ACC112 (cell line): Measurements from ENCODE around the gene SH3GL1.

Experiments
- H2AFZ ChIP-seq: fragments of 200-600 bp; sonication (generic); one replicate; pipeline ENCODE4 v1.6.0; 2017; ENCODE audit warnings: antibody characterized with exemption, low read length; ENCODE audit not compliant: unreplicated experiment
- H3K27ac ChIP-seq: fragments of 200-600 bp; sonication (generic); 2 replicates; pipeline ENCODE4 v1.5.1; 2014; ENCODE audit warnings: low read depth, mild to moderate bottlenecking, antibody characterized with exemption, low read length, moderate library complexity
- H3K27me3 ChIP-seq: fragments of 200-600 bp; sonication (generic); 2 replicates; pipeline ENCODE4 v1.6.1; 2014; ENCODE audit warnings: mild to moderate bottlenecking, antibody characterized with exemption, low read length, moderate library complexity, mixed read lengths; ENCODE audit not compliant: insufficient read depth
- H3K36me3 ChIP-seq: fragments of 200-600 bp; sonication (generic); 2 replicates; pipeline ENCODE4 v1.6.1; 2016; ENCODE audit warnings: mild to moderate bottlenecking, antibody characterized with exemption, low read length, moderate library complexity, mixed read lengths; ENCODE audit not compliant: insufficient read depth
- H3K4me1 ChIP-seq: fragments of 200-600 bp; sonication (generic); one replicate; pipeline ENCODE4 v1.6.1; 2016; ENCODE audit warnings: low read length, mixed read lengths; ENCODE audit not compliant: insufficient read depth, unreplicated experiment, control insufficient read depth
- H3K4me3 ChIP-seq: fragments of 200-600 bp; sonication (generic); 2 replicates; pipeline ENCODE4 v1.5.1; 2014; ENCODE audit warnings: mild to moderate bottlenecking, low read depth, low read length
- H3K79me2 ChIP-seq: fragments of 200-600 bp; sonication (generic); one replicate; pipeline ENCODE4 v1.6.0; 2016; ENCODE audit warnings: low read length; ENCODE audit not compliant: control insufficient read depth, unreplicated experiment, insufficient read depth

SH3GL1 gene

GRCh38 chr19:4396949-4397783 is 3.2 kb downstream of the SH3GL1 start:
- H3K4me1 ChIP-seq = peaks cover 23% of the 10 kb centered on the region
- no peaks in the 10 kb centered on the region for H3K27me3 ChIP-seq
- no peaks in the 10 kb centered on the region; the same call in 1 of the 2 replicates for H3K36me3 ChIP-seq
- peak overlapping the region; percentile 31; the same call in 1 of the 2 replicates for H3K4me3 ChIP-seq
- peaks cover 74% of the 10 kb centered on the region for H3K79me2 ChIP-seq
- H2AFZ ChIP-seq = no peak overlapping the region
- H3K27ac ChIP-seq = no peak overlapping the region

GRCh38 chr19:4393947-4394590 is 6.3 kb downstream of the SH3GL1 start:
- Histone ChIP-seq H3K4me3 (no peak overlapping the region), H3K79me2 (peaks cover 93% of the 10 kb centered on the region), H3K27me3 (no peaks in the 10 kb centered on the region), H3K4me1 (peaks cover 47% of the 10 kb centered on the region), H3K36me3 (no peaks in the 10 kb centered on the region; the same call in 1 of the 2 replicates), H2AFZ (no peak overlapping the region), H3K27ac (no peak overlapping the region)

GRCh38 chr19:4391701-4392483 is 8.5 kb downstream of the SH3GL1 start:
- peaks cover 89% of the 10 kb centered on the region for H3K79me2 ChIP-seq
- H3K27me3 ChIP-seq = no peaks in the 10 kb centered on the region
- H3K4me1 ChIP-seq = peaks cover 35% of the 10 kb centered on the region
- no peak overlapping the region for H2AFZ ChIP-seq
- H3K4me3 ChIP-seq = peak overlapping the region; percentile 53
- H3K27ac ChIP-seq = peak overlapping the region; percentile 72
- H3K36me3 ChIP-seq = no peaks in the 10 kb centered on the region; the same call in 1 of the 2 replicates

- Histone ChIP-seq H3K4me1 (peaks cover 35% of the 10 kb centered on the region), H3K79me2 (peaks cover 89% of the 10 kb centered on the region), H2AFZ (no peak overlapping the region), H3K27me3 (no peaks in the 10 kb centered on the region), H3K4me3 (peak overlapping the region; percentile 53), H3K27ac (peak overlapping the region; percentile 72), H3K36me3 (no peaks in the 10 kb centered on the region; the same call in 1 of the 2 replicates)
Measured at GRCh38 chr19:4391306-4391693, 9.0 kb downstream of the SH3GL1 start.

DNA sequence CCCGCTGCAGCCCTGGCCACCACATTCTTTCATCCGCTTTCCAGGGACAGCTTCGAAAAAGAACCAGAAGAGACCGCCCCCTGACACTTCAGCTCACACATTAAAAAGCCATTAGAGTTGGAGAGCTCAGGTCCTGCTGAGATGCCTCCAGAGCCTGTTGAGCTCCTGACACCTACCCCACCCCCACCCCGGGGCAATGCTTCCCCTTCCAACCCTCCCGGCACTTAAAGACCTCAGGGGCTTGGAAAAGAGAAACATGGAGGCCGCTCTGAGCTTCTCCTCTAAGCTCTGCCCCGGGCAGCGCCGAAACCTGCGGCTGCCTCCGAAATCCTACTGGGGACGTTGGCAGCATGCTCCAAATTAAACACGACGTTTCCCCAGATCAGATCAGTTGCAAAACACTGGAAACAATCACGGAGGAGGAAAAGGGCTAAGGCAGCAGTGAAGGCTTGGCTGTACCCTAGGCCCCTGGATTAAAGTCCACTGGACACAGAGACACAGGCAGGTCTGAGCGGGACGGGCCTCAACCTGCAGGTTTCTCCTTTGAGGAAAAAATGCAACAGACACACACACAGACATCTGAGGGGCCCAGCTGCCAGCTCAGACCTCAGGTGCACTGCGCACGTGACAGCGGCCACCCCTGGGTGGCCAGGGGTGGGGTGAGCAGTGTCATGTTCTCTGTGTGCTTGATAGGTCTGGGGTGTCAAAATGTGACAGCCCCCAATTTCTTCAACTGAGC is 9.6 kb downstream of the SH3GL1 start:
- peak overlapping the region; percentile 22; the same call in 1 of the 2 replicates for H3K4me3 ChIP-seq
- H3K36me3 ChIP-seq = no peaks in the 10 kb centered on the region
- H3K4me1 ChIP-seq = peaks cover 40% of the 10 kb centered on the region
- peak overlapping the region; percentile 72; the same call in 1 of the 2 replicates for H3K27ac ChIP-seq
- H3K79me2 ChIP-seq = peaks cover 90% of the 10 kb centered on the region
- H2AFZ ChIP-seq = no peak overlapping the region
- no peaks in the 10 kb centered on the region for H3K27me3 ChIP-seq

DNA sequence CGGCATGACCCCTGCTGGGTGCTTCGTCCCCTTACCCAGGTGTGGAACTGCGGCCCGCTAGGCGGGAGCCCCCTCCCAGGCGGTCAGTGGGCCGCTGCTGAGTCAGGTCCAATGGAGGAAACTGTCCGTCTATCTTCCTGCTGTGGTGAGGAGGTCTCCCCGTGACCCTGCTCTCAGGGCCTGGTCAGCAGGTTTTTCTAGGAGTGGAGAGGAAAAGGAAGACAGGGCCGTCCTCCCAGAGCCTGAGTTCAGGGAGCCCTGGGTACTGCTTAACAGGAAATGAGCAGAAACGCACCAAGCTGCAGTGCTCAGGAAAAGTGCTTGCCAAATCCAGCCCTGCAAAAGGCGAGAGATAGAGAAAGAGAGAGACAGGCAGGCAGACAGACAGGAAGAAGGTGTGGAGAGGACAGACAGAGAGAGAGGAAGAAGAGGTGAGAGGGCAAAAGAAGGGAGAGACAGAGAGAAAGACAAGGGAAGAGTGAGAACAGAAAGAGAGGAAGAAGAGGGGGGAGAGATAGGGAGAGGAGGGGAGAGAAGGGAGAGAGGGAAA is 10.3 kb downstream of the SH3GL1 start:
- H3K27me3 ChIP-seq = no peaks in the 10 kb centered on the region
- peaks cover 93% of the 10 kb centered on the region for H3K79me2 ChIP-seq
- H2AFZ ChIP-seq = no peak overlapping the region
- H3K4me3 ChIP-seq = peak overlapping the region; percentile 22; the same call in 1 of the 2 replicates
- H3K4me1 ChIP-seq = peaks cover 42% of the 10 kb centered on the region
- H3K27ac ChIP-seq = peak overlapping the region; percentile 72; the same call in 1 of the 2 replicates
- H3K36me3 ChIP-seq = no peaks in the 10 kb centered on the region

DNA sequence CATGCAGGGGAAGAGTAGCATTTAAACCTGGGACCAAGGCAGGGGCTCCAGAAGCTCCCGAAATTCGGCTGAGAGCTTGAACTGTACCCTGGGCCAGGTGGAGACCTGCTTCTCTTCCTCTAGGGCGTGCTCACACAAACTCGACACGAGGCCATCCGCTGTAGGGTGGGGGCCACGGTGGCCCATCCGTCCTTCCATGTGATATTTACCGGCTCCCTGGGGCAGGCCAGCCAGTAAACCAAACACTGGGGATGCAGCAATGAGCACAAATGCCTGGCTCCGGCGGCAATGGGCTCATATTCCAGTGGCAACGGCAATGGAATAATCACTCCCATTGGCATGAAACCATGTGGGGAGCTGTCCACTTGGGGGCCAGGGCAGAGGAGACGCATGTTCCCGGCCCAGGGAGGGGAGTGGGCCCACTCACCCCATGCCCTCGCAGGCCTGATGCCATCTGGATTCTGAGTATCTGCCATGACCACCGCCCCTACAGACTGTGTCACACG is 10.8 kb downstream of the SH3GL1 start:
- Histone ChIP-seq H3K79me2 (peaks cover 92% of the 10 kb centered on the region), H2AFZ (no peak overlapping the region), H3K27ac (peak overlapping the region; percentile 72; the same call in 1 of the 2 replicates), H3K4me1 (peaks cover 42% of the 10 kb centered on the region), H3K36me3 (no peaks in the 10 kb centered on the region), H3K27me3 (no peaks in the 10 kb centered on the region), H3K4me3 (no peak overlapping the region)

- Histone ChIP-seq H3K27me3 (no peaks in the 10 kb centered on the region), H3K4me3 (no peak overlapping the region), H3K27ac (no peak overlapping the region), H3K4me1 (peaks cover 38% of the 10 kb centered on the region), H3K79me2 (peaks cover 92% of the 10 kb centered on the region), H2AFZ (no peak overlapping the region), H3K36me3 (no peaks in the 10 kb centered on the region)
Measured at GRCh38 chr19:4389064-4389375, 11.3 kb downstream of the SH3GL1 start.

- H3K27ac ChIP-seq = no peak overlapping the region
- peaks cover 37% of the 10 kb centered on the region for H3K4me1 ChIP-seq
- H2AFZ ChIP-seq = no peak overlapping the region
- peaks cover 93% of the 10 kb centered on the region for H3K79me2 ChIP-seq
- no peaks in the 10 kb centered on the region for H3K27me3 ChIP-seq
- no peaks in the 10 kb centered on the region for H3K36me3 ChIP-seq
- H3K4me3 ChIP-seq = no peak overlapping the region
Measured at GRCh38 chr19:4388337-4389063, 11.8 kb downstream of the SH3GL1 start.
